ENCODE measurements around the gene CCDC106.

CCDC106 gene

DNA sequence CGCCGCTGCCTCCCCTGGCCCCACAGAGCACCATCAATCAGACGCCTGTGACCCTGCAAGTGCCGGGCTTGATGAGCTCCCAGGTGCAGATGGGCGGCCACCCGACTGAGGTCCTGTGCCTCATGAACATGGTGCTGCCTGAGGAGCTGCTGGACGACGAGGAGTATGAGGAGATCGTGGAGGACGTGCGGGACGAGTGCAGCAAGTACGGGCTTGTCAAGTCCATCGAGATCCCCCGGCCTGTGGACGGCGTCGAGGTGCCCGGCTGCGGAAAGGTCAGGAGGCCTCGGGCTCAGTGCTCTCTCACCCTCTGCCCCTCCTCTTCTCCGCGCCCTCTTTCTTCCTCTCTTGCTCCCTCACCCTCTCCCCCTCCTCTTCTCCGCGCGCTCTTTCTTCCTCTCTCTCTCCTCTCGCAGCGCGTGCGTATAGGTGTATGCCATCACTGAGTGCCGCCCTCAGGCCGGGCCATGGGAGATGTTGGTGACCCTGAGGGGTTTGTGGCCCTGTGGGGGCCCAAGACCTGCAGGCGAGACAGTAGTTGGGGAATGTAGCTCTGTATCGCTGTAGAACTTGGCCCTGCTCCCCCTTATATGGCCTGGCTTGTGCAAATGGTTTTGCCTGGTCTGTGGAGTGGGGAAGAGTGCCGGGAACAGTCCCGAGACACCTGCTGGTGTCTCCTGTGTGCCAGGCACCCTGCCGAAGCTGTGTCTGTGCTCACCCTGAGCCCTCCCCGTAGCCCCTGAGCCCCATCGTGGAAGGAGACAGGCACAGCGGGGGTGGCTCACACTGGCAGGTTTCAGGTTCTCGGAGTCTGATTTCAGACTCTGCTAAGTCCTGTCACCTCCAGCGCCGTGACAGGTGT is 21.6 kb downstream of the CCDC106 start:
- DNase-seq (ENCODE audit: low spot score), result no peak

GRCh38 chr19:55670280-55671053 is 22.5 kb downstream of the CCDC106 start:
- DNase-seq (ENCODE audit: low spot score), result peak; percentile 34

DNA sequence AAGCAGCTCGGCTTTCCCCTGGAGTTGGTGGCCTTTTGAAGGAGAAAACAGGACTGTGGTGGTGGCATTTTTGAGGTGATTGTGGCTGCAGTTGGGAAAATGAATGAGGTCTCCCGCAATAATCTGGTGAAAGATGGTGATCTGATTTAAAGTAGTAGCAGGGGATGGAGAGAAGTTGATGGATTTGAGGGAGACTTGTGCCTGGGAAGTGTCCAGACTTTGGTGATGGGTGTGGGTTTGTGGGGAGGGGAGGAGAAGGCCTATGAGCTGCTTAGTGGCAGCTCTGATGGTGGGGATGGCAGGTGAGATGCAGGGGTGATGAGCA is 23.0 kb downstream of the CCDC106 start:
- DNase-seq (ENCODE audit: low spot score), result no peak

DNA sequence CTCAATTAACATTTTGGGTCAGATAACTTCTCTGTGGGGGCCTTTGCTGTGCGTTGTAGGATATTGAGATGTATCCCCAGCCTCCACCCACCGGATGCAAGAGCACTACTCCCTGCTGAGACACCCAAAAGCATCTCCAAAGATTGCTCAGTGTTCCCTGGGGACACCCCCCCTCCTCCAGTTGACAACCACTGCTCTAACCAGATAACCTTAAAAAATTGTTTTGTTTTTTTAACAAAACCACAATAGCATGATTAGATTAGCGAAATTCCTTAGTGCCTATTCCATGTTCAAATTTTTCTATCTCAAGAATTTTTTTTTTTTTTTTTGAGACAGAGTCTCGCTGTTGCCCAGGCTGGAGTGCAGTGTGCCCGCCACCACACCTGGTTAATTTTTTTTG is 24.4 kb downstream of the CCDC106 start:
- no peak for DNase-seq (ENCODE audit: low spot score)

DNA sequence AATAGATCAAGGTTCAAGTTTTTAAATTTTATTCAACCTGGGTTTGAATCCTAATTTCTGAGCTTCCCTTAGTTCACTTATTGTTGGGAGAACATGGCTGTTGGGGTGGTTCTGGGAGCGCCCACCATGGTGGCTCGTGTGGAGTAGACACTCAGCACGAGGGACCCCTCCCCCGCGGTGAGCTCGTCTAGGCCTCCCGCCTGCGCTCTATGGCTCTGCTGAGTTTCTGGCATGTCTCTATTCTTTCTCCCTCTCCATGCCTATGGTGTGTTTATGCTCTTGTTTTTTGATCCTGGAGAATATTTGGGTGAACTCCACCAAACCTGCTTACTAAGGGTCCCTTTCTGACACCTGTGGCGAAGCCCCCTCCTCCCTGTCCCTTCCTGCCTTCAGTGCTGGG is 25.5 kb downstream of the CCDC106 start:
- DNase-seq (ENCODE audit: low spot score), result no peak

DNA sequence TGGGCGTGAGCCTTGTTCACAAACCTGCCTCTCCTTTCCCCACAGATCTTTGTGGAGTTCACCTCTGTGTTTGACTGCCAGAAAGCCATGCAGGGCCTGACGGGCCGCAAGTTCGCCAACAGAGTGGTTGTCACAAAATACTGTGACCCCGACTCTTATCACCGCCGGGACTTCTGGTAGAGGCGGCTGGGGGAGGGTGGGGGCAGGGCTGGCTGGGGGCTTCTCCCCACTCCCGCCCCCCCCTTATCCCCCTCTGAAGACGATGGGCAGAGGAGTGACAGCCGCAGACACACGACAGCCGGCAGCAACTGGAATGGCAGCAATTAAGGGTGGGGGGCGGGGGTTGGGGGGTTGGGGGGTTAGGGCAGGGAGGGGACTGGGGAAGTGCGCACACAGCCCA is 25.9 kb downstream of the CCDC106 start:
- DNase-seq (ENCODE audit: low spot score), result no peak

DNA sequence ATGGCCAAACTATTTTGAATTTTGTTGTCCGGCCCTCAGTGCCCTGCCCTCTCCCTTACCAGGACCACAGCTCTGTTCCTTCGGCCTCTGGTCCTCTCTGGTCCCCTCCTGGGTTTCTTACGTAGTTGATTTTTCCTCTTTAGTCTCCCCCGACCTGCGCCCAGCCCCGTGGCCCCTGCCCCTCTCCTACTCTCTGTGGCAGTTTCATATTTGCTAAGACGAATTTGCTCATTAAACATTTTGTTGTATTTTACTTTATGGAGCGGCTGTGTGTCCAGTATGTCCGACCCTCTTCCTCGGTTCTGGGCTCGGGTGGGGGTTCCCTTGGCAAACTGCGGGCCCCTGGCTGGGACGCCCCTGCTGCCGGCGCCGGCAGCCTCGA is 26.4 kb downstream of the CCDC106 start:
- DNase-seq (ENCODE audit: low spot score), result no peak

GRCh38 chr19:55674841-55675660 is 27.0 kb downstream of the CCDC106 start, which contains the start of gene EPN1:
Gene EPN1 (plus strand): TSS chr19:55675226. CDS start chr19:55678628, 3,402 bp downstream.
- DNase-seq (ENCODE audit: low spot score), result peak; percentile 97

GRCh38 chr19:55675661-55676354 is 27.8 kb downstream of the CCDC106 start:
- DNase-seq (ENCODE audit: low spot score), result peak; percentile 6

GRCh38 chr19:55676383-55676782 is 28.4 kb downstream of the CCDC106 start:
- peak; percentile 20 for DNase-seq (ENCODE audit: low spot score)

DNA sequence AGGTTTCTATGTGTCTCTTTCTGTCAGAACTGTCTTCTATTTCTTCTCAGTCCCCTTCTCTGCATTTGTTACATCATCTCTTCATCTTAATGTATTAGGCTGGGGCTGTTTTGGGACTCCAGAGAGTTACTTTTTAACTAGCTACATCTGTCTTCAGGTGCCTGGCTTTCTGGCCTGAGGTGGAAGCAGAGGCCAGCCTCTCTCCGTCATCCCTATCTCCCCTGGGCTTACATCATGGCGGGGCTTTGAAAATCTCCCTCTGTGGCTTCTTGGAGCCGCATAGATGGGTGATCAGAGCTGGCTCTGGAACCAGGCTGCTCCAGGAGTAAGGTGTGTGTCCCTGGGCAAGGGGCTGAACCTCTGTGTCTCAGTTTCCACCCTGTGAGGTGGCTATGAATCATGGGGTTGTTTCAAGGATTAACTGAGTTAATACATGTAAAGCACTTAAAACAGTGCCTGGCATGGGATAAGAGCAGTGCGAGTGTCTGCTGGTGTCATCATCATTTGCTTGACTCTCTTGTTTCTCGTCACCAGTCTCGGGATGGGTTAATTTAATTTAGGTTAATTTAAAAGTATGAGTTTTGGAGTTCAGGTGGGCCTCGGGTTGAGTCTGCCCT is 29.0 kb downstream of the CCDC106 start:
- peak; percentile 63 for DNase-seq (ENCODE audit: low spot score)

DNA sequence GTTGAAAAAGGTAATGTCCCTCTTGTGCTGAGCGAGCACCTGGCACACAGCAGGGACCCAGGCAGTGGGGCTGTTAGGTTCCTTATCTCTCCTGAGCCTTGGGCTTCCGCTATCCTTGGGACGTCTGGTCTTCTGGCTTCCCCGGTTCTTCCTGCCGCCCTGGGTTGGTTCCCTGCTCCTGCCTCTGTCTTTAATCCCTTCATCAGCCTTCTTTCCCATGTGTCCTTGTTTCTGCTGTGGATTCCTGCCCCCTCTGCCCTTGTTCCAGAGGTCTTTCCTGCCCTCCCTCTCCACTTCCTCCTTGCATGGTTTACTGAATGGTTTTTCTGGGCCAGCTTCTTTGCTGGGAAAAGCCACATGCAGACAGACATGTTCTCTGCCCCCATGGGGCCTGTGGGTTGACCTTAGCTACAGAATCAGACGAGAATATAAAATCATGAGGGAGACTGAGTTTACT is 29.6 kb downstream of the CCDC106 start:
- DNase-seq (ENCODE audit: low spot score), result no peak

- DNase-seq (ENCODE audit: low spot score), result no peak
These were observed 30.2 kb downstream of the CCDC106 start for GRCh38 chr19:55678121-55678671.

DNA sequence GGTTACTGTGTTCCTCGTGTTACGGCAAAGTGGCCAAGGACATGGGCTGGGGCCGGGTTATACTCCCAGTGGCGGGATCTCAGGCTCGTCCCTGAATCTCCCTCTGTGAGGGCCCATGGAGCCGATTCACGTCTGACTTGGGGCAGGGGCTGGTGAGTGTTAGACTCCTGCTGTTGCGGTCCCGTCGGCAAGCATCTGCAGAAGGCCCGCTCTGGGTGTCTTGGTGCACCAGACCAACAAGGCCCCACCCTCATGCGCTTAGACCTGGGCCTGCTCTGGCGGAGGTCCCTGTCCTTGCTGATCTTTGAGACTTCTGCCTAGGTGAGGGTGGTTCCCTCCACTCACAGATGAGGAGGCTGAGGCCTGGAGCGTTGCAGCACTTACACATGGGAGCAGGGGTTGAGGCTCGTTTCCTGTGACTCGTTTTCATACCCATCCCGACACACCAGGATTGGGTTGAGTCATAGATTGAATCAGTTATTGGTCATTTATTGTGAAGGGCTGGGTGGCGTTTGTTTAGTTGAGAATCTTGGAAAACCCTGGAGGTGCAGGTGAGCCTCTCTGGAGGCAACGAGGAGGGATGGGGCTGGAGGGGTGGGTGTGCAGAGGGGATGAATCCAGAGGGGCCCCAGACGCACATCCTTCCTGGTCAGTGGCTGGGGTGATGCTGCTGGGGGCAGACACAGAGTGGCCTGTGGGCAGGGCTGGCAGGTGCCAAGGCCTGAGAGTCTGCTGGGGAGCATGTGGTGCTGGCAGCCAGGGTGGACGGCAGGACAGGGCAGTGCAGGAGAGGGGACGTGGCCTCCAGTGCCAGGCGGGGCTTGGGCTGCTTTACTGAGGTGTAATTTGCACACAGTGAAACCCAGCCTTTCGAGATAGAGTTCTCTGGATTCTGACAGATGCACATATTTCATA is 31.6 kb downstream of the CCDC106 start:
- DNase-seq (ENCODE audit: low spot score), result peak; percentile 84

- no peak for DNase-seq (ENCODE audit: low spot score)
These were observed 32.5 kb downstream of the CCDC106 start for GRCh38 chr19:55680339-55681130.

DNA sequence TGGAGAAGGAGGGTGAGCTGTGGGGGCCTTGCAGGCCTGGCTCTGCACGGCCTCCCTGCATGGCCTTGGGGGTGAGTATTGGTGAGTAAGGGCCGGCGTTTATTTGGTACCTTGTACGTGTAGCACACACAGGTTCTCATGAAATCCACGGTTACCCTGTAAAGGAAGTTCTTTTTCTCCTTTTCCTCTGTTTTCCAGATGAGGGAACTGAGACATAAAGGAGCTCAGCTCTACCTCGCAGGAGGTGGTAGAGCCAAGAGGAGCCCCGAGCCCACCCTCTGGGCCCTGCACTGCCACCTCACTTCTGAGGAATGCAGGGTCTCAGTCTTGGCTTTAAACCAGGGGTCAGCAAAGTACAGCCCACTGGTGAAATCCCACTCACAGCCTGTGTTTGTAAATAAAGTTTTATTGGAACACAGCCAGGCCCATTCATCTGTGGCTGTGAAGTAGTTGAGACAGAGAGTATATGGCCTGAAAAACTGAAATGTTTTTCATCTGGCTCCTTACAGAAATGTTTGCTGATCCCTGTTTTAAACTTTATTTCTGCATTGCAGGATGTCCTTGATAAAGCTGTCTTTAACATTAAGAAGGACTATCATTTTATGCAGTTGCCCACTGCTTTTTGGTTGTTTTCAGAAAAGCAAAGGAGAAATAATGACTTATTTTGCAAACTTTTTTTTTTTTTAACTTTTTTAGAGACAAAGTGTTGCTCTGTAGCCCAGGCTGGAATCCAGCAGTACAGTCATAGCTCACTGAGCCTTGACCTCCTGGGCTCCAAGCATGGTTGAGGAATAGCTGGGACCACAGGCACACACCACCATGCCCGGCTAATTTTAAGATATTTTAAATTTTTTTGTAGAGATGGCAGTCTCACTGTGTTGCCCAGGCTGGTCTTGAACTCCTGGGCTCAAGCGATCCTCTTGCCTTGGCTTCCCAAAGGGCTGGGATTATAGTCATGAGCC is 33.4 kb downstream of the CCDC106 start:
- DNase-seq (ENCODE audit: low spot score), result peak; percentile 76

DNA sequence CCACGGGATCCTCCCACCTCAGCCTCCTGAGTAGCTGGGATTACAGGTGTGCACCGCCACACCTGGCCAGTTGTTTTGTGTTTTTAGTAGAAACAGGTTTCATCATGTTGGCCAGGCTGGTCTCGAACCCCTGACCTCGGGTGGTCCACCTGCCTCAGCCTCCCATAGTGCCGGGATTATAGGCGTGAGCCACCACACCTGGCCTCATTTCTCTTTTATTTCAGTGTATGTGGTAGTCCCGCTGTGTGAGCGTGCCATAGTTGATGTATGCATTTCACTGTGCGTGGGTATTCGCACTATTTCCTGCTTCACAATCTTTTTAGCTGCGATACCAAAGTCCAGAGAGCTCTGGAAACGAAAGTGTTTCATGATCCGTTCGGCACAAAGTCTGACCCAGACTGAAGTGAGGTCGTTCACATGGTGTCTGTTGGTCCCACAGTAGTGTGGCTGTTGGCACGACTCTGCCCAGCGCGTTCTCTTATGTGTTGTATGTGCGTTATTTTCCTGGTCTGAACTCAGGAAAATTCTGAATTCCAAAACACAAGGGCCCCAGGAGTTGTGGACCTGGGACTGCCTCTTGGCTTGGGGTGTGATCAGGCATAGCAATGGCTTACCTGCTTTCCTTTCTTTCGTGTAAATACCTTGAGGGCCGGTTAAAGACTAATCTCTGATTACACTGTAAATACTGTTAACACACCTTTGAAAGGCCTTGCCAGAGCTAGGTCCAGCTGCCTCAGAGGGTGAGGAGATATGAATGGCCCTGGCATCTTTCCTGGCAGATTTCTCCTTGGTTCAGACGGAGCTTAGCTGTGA is 35.6 kb downstream of the CCDC106 start:
- peak; percentile 67 for DNase-seq (ENCODE audit: low spot score)

Data from kidney tubule cell (primary cell).